ENCODE data around the gene BCL3. TPM values are rescaled to one million over a fixed set of nuclear protein-coding genes. Genes with fewer than 3 reads are reported as not detected.

BCL3 gene
- total and polyA plus RNA-seq, 2 of the 4 experiments (the other 2 are of a cell fraction), result 1.6 to 26.0 TPM

- WGBS, 2 experiments (ENCODE audit: extremely low coverage in 2 of 2, insufficient read length in 1 of 2), result no CpG with 5 or more reads among the region's 6 CpGs
These were observed 41.8 kb upstream of the BCL3 start for GRCh38 chr19:44706506-44707236.

More at GRCh38 chr19:44706506-44707236, 41.8 kb upstream of the BCL3 start:
- H3K4me1 ChIP-seq (ENCODE audit: control insufficient read depth, insufficient read depth, low read length), result no peaks in the 10 kb centered on the region
- no peak overlapping the region for H3K9ac ChIP-seq (ENCODE audit: low read depth, low read length)
- no TSS peak for BruUV-seq (replicated peaks)
- no peak overlapping the region for H2BK120ac ChIP-seq (ENCODE audit: low read depth, low read length)
- H3K79me1 ChIP-seq (ENCODE audit: low read depth in 1 of 2, low read length in 2 of 2), result no peaks in the 10 kb centered on the region
- ChIA-PET CTCF (no interaction called here), POLR2A (ENCODE audit: unreplicated experiment) (interaction anchor here (0.6 kb wide), 2 partner anchors 11 to 68 kb away, joined by 3 to 6 read pairs; no protein-coding TSS in a partner anchor)
- ATAC-seq (ENCODE audit: low read depth) (no peak), DNase-seq (no peak)
- H3K27ac ChIP-seq (ENCODE audit: insufficient read depth, low read length), result no peak overlapping the region
- H4K8ac ChIP-seq (ENCODE audit: low read depth in 2 of 2, low read length in 2 of 2), result no peak overlapping the region
- no peak overlapping the region for H2AK5ac ChIP-seq (ENCODE audit: low read depth, low read length)
- H3K23ac ChIP-seq (ENCODE audit: low read depth, low read length), result no peak overlapping the region
- H3K4me3 ChIP-seq (ENCODE audit: insufficient read depth, low read depth, low read length), result no peak overlapping the region
- no peaks in the 10 kb centered on the region for H3K36me3 ChIP-seq (ENCODE audit: control insufficient read depth, insufficient read depth, low read length)
- dilution Hi-C loops (cut with HindIII; ENCODE audit: low sequenced_read_pairs, unreplicated experiment), result no loop called here
- H3K27me3 ChIP-seq (ENCODE audit: control insufficient read depth, insufficient read depth, low read length), result peaks cover 12% of the 10 kb centered on the region
- intact Hi-C loops (cut with micrococcal nuclease), result no loop called here
- no peak overlapping the region for H3K18ac ChIP-seq (ENCODE audit: low read depth, low read length)
- H3K9me3 ChIP-seq (ENCODE audit: control insufficient read depth, insufficient read depth, low read length), result no peaks in the 10 kb centered on the region
- H3K56ac ChIP-seq (ENCODE audit: extremely low read depth, insufficient read depth, low read length), result no peak overlapping the region
- H4K20me1 ChIP-seq (ENCODE audit: insufficient read depth, low read length), result no peaks in the 10 kb centered on the region
- no peak overlapping the region for H4K5ac ChIP-seq (ENCODE audit: low read depth, low read length)
- H3K9me1 ChIP-seq (ENCODE audit: insufficient read depth, low read length), result no peaks in the 10 kb centered on the region
- TF ChIP-seq USF2 (IDR thresholded peaks at IDR 0.05; ENCODE audit: low read depth, low read length) (no peak), BHLHE40 (IDR thresholded peaks at IDR 0.05; ENCODE audit: low read depth, low read length) (no peak), MAFK (IDR thresholded peaks at IDR 0.05; ENCODE audit: low read depth, low read length) (no peak), CHD1 (IDR thresholded peaks at IDR 0.05; ENCODE audit: low read depth, low read length) (no peak), MAZ (IDR thresholded peaks at IDR 0.05; ENCODE audit: borderline replicate concordance, low read depth, low read length) (no peak)
- no peak overlapping the region for H3K4me2 ChIP-seq (ENCODE audit: low read depth, low read length)
- H3K4ac ChIP-seq (ENCODE audit: low read depth, low read length), result no peak overlapping the region
- no peak overlapping the region for H3K14ac ChIP-seq (replicated peaks; ENCODE audit: low read depth, low read length)
- in situ Hi-C loops (cut with MboI; ENCODE audit: low sequenced_read_pairs), result no loop called here
- H2AFZ ChIP-seq (replicated peaks; ENCODE audit: low read length, poor library complexity), result no peak overlapping the region
- H2BK5ac ChIP-seq (ENCODE audit: low read depth, low read length, poor library complexity, severe bottlenecking), result no peak overlapping the region
- no peak overlapping the region for H2AK9ac ChIP-seq (replicated peaks; ENCODE audit: low read depth, low read length, poor library complexity)
- no peak overlapping the region for H2BK15ac ChIP-seq (ENCODE audit: low read depth, low read length)
- H4K91ac ChIP-seq (ENCODE audit: insufficient read depth, low read depth, low read length), result no peak overlapping the region
- no peak overlapping the region for H2BK20ac ChIP-seq (ENCODE audit: low read depth, low read length)
